ENCODE results near the gene NME7.

The NME7 gene

GRCh38 chr1:169329383-169329782 lies 38.2 kb downstream of the NME7 start:
- DNase-seq = no peak
- H3K27ac Mint-ChIP-seq = no peak overlapping the region
- H3K27me3 Mint-ChIP-seq = no peaks in the 10 kb centered on the region
- no peak overlapping the region for H3K4me3 Mint-ChIP-seq
- peaks cover 23% of the 10 kb centered on the region for H3K36me3 Mint-ChIP-seq (ENCODE audit: low read depth)
- H3K4me1 Mint-ChIP-seq (ENCODE audit: low read depth) = peaks cover 25% of the 10 kb centered on the region
- H3K9me3 Mint-ChIP-seq = peaks cover 15% of the 10 kb centered on the region

- peaks cover 25% of the 10 kb centered on the region for H3K36me3 Mint-ChIP-seq (ENCODE audit: low read depth)
- no peak overlapping the region for H3K4me3 Mint-ChIP-seq
- H3K9me3 Mint-ChIP-seq = peaks cover 11% of the 10 kb centered on the region
- peaks cover 19% of the 10 kb centered on the region for H3K4me1 Mint-ChIP-seq (ENCODE audit: low read depth)
- no peaks in the 10 kb centered on the region for H3K27me3 Mint-ChIP-seq
- no peak overlapping the region for H3K27ac Mint-ChIP-seq
- DNase-seq = no peak
Measured at GRCh38 chr1:169327875-169328274, 39.7 kb downstream of the NME7 start.

GRCh38 chr1:169326956-169327268 lies 40.7 kb downstream of the NME7 start:
- Mint-ChIP-seq H3K27ac (peak overlapping the region; percentile 64), H3K27me3 (no peaks in the 10 kb centered on the region), H3K4me3 (peak overlapping the region; percentile 35), H3K4me1 (ENCODE audit: low read depth) (peaks cover 20% of the 10 kb centered on the region), H3K9me3 (peaks cover 7% of the 10 kb centered on the region), H3K36me3 (ENCODE audit: low read depth) (peaks cover 21% of the 10 kb centered on the region)
- no peak for DNase-seq

- H3K9me3 Mint-ChIP-seq = peaks cover 7% of the 10 kb centered on the region
- peak overlapping the region; percentile 35 for H3K4me3 Mint-ChIP-seq
- no peak for DNase-seq
- H3K36me3 Mint-ChIP-seq (ENCODE audit: low read depth) = peaks cover 22% of the 10 kb centered on the region
- H3K27ac Mint-ChIP-seq = peak overlapping the region; percentile 64
- no peaks in the 10 kb centered on the region for H3K27me3 Mint-ChIP-seq
- H3K4me1 Mint-ChIP-seq (ENCODE audit: low read depth) = peaks cover 25% of the 10 kb centered on the region
Measured at GRCh38 chr1:169326261-169326955, 41.2 kb downstream of the NME7 start.

GRCh38 chr1:169325117-169325516 lies 42.5 kb downstream of the NME7 start:
- H3K4me1 Mint-ChIP-seq (ENCODE audit: low read depth) = peaks cover 25% of the 10 kb centered on the region
- DNase-seq = no peak
- H3K36me3 Mint-ChIP-seq (ENCODE audit: low read depth) = peaks cover 16% of the 10 kb centered on the region
- no peak overlapping the region for H3K27ac Mint-ChIP-seq
- H3K9me3 Mint-ChIP-seq = no peaks in the 10 kb centered on the region
- no peak overlapping the region for H3K4me3 Mint-ChIP-seq
- H3K27me3 Mint-ChIP-seq = no peaks in the 10 kb centered on the region

GRCh38 chr1:169322138-169322537 lies 45.5 kb downstream of the NME7 start:
- Mint-ChIP-seq H3K27me3 (no peaks in the 10 kb centered on the region), H3K4me3 (no peak overlapping the region)

GRCh38 chr1:169321539-169321938 lies 46.1 kb downstream of the NME7 start:
- H3K27ac Mint-ChIP-seq = no peak overlapping the region
- no peaks in the 10 kb centered on the region for H3K9me3 Mint-ChIP-seq
- peaks cover 7% of the 10 kb centered on the region for H3K36me3 Mint-ChIP-seq (ENCODE audit: low read depth)
- H3K4me1 Mint-ChIP-seq (ENCODE audit: low read depth) = peaks cover 13% of the 10 kb centered on the region
- H3K27me3 Mint-ChIP-seq = no peaks in the 10 kb centered on the region
- no peak overlapping the region for H3K4me3 Mint-ChIP-seq
- DNase-seq = no peak

More at GRCh38 chr1:169322138-169322537, 45.5 kb downstream of the NME7 start:
- H3K36me3 Mint-ChIP-seq (ENCODE audit: low read depth) = peaks cover 7% of the 10 kb centered on the region
- H3K27ac Mint-ChIP-seq = no peak overlapping the region
- H3K9me3 Mint-ChIP-seq = no peaks in the 10 kb centered on the region
- peaks cover 19% of the 10 kb centered on the region for H3K4me1 Mint-ChIP-seq (ENCODE audit: low read depth)
- no peak for DNase-seq

GRCh38 chr1:169318536-169319244 lies 48.9 kb downstream of the NME7 start:
- peaks cover 7% of the 10 kb centered on the region for H3K36me3 Mint-ChIP-seq (ENCODE audit: low read depth)

GRCh38 chr1:169316556-169316955 lies 51.0 kb downstream of the NME7 start:
- Mint-ChIP-seq H3K36me3 (ENCODE audit: low read depth) (peaks cover 3% of the 10 kb centered on the region), H3K27me3 (no peaks in the 10 kb centered on the region), H3K4me3 (no peak overlapping the region), H3K27ac (no peak overlapping the region), H3K4me1 (ENCODE audit: low read depth) (peaks cover 19% of the 10 kb centered on the region), H3K9me3 (no peaks in the 10 kb centered on the region)
- no peak for DNase-seq

More at GRCh38 chr1:169318536-169319244, 48.9 kb downstream of the NME7 start:
- H3K27ac Mint-ChIP-seq = no peak overlapping the region
- H3K27me3 Mint-ChIP-seq = no peaks in the 10 kb centered on the region
- no peak overlapping the region for H3K4me3 Mint-ChIP-seq
- DNase-seq = no peak
- peaks cover 8% of the 10 kb centered on the region for H3K4me1 Mint-ChIP-seq (ENCODE audit: low read depth)
- no peaks in the 10 kb centered on the region for H3K9me3 Mint-ChIP-seq

GRCh38 chr1:169312084-169312954 lies 55.3 kb downstream of the NME7 start:
- H3K4me3 Mint-ChIP-seq = no peak overlapping the region
- peaks cover 27% of the 10 kb centered on the region for H3K4me1 Mint-ChIP-seq (ENCODE audit: low read depth)
- H3K9me3 Mint-ChIP-seq = no peaks in the 10 kb centered on the region
- peaks cover 10% of the 10 kb centered on the region for H3K36me3 Mint-ChIP-seq (ENCODE audit: low read depth)
- no peaks in the 10 kb centered on the region for H3K27me3 Mint-ChIP-seq
- DNase-seq = peak; percentile 30
- H3K27ac Mint-ChIP-seq = peak overlapping the region; percentile 74

GRCh38 chr1:169309178-169310166 lies 58.1 kb downstream of the NME7 start:
- no peak overlapping the region for H3K27ac Mint-ChIP-seq
- no peaks in the 10 kb centered on the region for H3K9me3 Mint-ChIP-seq
- peaks cover 27% of the 10 kb centered on the region for H3K4me1 Mint-ChIP-seq (ENCODE audit: low read depth)
- H3K4me3 Mint-ChIP-seq = peak overlapping the region; percentile 56
- no peak for DNase-seq
- H3K27me3 Mint-ChIP-seq = no peaks in the 10 kb centered on the region
- peaks cover 24% of the 10 kb centered on the region for H3K36me3 Mint-ChIP-seq (ENCODE audit: low read depth)

- Mint-ChIP-seq H3K4me1 (ENCODE audit: low read depth) (peaks cover 24% of the 10 kb centered on the region), H3K9me3 (no peaks in the 10 kb centered on the region), H3K36me3 (ENCODE audit: low read depth) (peaks cover 24% of the 10 kb centered on the region), H3K27me3 (no peaks in the 10 kb centered on the region), H3K27ac (no peak overlapping the region), H3K4me3 (no peak overlapping the region)
- no peak for DNase-seq
Measured at GRCh38 chr1:169308313-169309039, 59.1 kb downstream of the NME7 start.

GRCh38 chr1:169307176-169307575 lies 60.4 kb downstream of the NME7 start:
- no peak overlapping the region for H3K4me3 Mint-ChIP-seq
- peaks cover 27% of the 10 kb centered on the region for H3K36me3 Mint-ChIP-seq (ENCODE audit: low read depth)
- H3K27me3 Mint-ChIP-seq = no peaks in the 10 kb centered on the region
- no peaks in the 10 kb centered on the region for H3K9me3 Mint-ChIP-seq
- DNase-seq = no peak
- H3K4me1 Mint-ChIP-seq (ENCODE audit: low read depth) = peaks cover 16% of the 10 kb centered on the region
- no peak overlapping the region for H3K27ac Mint-ChIP-seq

Measured in activated T-cell treated with anti-CD3 and anti-CD28 coated beads, Interleukin-2, amount 50 U/mL, for 24 hours (primary cell).